ENCODE results near the gene NELFB.
"Not testable (repeated sequence)": the region's sequence is repeated elsewhere in the genome, so short reads cannot be mapped to it uniquely, and the experiment has no call there.

NELFB gene

GRCh38 chr9:137234055-137234697 is 21.0 kb upstream of the NELFB start:
- in situ Hi-C loops (cut with HindIII; ENCODE audit: low sequenced_read_pairs) = no loop called here

- in situ Hi-C loops (cut with HindIII; ENCODE audit: low sequenced_read_pairs) = no loop called here
Observed at GRCh38 chr9:137234758-137235423, 20.2 kb upstream of the NELFB start.

DNA sequence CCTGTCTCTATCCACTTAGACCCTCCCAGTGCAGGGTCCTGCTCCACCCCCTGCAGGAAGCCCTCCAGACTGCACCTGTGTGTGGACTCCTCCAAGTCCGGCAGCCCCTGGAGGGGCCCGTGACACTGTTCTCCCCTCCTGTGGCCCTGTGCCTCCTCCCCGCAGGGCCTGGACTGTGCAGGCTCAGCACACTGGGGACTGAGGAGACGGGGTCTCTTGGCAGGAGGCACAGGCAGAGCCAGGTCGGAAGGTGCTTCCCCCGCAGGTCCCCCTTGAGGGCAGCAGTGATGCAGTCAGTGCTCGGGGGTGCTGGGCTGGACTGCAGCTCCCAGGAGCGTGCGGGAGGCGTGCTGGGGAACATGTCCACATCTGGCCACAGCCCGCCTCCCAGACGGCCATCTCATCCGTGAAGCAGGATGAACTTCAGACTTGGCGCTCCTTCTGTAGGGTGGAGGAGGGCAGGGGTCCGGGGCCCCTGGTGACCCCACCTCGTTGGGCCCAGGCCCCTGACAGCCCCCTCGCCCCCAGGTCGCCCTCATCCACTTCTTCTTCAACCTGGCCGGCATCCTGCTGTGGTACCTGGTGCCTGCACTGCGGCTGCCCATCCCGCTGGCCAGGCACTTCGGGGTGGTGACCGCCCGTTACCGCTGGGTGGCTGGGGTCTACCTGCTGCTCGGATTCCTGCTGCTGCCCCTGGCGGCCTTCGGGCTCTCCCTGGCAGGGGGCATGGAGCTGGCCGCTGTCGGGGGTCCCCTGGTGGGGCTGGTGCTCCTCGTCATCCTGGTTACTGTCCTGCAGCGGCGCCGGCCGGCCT is 19.5 kb upstream of the NELFB start:
- in situ Hi-C loops (cut with HindIII; ENCODE audit: low sequenced_read_pairs) = no loop called here

DNA sequence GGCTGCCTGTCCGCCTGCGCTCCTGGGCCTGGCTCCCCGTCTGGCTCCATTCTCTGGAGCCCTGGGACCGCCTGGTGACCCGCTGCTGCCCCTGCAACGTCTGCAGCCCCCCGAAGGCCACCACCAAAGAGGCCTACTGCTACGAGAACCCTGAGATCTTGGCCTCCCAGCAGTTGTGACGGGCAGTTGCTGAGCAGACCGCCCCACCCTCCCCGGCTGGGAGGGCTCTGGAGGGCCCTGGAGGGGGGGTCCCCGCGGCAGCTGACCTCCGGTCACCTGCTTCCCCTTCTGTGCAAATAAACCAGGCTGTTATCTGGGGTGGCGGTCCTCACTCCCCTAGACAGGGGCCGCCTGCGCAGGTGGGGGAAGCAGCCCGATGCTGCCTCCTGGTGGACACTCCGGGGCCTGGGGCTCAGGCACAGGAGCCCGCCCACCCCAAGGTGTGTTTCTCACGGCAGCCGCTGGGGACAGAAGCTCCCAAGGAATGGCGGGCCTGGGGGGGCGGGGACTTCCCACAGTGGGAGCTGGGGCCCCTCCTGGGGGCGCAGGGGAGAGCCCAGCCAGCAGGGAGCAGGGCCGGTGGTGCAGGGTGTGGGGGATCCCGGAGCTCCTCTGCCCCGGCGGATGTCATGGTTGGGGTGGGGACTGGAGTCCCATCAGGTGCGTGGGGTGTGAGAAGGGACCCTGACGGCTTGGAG is 18.7 kb upstream of the NELFB start:
- in situ Hi-C loops (cut with HindIII; ENCODE audit: low sequenced_read_pairs) = no loop called here

GRCh38 chr9:137236936-137237421 is 18.1 kb upstream of the NELFB start:
- in situ Hi-C loops (cut with HindIII; ENCODE audit: low sequenced_read_pairs) = no loop called here

GRCh38 chr9:137237759-137238726 is 17.1 kb upstream of the NELFB start:
- in situ Hi-C loops (cut with HindIII; ENCODE audit: low sequenced_read_pairs) = no loop called here

- in situ Hi-C loops (cut with HindIII; ENCODE audit: low sequenced_read_pairs) = not testable (repeated sequence)
Observed at GRCh38 chr9:137239541-137240200, 15.5 kb upstream of the NELFB start.

DNA sequence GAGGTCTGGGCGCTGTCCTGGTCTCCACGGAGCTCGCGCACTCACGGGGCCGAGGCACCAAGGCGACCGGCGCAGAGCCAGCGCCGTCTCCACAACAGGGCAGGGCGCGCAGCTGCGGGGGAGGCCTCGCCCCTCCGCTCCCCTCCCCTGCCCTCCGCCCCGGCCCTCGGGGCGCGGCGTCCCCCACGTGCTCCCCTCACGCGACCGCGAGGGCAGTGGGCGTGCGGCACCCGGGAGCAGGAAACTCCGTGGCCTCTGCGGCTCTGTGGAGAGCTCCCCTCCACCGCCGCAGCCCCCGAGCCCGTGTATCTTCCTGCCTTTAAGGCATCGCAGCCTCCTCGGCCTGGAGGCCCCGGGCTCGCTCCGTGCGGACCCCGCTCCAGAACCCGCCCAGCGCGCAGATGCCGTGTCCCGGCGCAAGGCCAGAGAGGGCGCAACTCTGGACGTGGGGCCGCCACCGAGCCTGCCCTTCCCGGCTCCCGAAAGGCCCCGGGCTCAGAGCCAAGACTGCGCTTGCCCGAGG is 14.7 kb upstream of the NELFB start:
- in situ Hi-C loops (cut with HindIII; ENCODE audit: low sequenced_read_pairs) = no loop called here

DNA sequence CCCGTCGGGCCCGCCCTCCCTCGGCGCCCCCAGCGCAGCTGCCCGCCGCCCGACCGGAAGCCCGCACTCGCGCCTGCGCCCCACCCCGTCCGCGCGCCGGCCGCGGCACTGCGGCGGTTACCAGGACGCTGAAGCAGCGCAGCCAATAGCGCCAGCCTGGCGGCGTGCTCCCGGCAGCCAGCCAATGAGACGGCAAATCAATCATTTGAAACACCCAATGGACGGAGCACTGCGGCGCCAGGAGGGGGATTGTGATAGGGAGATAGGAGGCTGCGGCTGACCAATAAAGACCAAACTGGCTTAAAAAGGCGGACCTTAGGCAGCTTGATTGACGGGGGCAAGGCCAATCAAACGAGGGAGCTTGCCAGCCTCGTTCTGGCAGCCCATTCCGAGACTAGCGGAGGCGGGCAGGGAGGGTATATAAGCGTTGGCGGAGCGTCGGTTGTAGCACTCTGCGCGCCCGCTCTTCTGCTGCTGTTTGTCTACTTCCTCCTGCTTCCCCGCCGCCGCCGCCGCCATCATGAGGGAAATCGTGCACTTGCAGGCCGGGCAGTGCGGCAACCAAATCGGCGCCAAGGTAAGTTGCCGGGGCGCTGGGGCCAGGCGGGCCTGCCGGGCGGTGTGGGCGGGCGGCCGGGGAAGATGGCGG is 14.2 kb upstream of the NELFB start, which contains the start of gene TUBB4B:
Gene TUBB4B, plus strand, starts transcription at position 447 of the 649 bp plus-strand sequence. Its CDS starts 74 bp downstream, at position 521.
- in situ Hi-C loops (cut with HindIII; ENCODE audit: low sequenced_read_pairs) = no loop called here

DNA sequence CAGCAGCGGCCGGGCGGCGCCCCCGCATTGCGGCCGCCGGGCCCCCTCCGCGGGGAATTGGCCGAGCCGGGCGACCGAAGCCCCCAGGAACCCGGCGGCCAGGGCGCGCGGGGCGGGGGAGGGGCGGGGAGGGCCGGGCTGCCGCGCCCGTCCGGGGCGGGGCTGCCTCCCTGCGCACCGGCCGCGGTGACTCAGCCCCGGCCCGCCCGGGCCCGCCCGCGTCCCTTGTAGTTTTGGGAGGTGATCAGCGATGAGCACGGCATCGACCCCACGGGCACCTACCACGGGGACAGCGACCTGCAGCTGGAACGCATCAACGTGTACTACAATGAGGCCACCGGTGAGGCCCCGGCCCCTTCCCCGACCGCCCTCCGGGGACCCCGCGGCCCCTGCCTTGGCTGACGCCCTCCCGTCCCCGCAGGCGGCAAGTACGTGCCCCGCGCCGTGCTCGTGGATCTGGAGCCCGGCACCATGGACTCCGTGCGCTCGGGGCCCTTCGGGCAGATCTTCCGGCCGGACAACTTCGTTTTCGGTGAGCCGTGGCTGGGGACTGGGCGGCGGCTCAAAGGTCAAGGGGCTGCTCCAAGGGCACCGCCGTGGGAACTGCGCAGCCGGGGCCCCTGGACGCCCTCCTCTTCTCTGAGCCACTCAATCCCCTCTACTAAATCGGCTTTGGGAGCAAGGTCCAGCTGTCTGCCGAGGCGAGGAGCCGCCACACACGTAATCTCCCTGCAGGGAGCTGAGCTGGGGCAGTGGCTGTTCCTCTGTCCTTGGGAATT is 13.4 kb upstream of the NELFB start:
- in situ Hi-C loops (cut with HindIII; ENCODE audit: low sequenced_read_pairs) = no loop called here

DNA sequence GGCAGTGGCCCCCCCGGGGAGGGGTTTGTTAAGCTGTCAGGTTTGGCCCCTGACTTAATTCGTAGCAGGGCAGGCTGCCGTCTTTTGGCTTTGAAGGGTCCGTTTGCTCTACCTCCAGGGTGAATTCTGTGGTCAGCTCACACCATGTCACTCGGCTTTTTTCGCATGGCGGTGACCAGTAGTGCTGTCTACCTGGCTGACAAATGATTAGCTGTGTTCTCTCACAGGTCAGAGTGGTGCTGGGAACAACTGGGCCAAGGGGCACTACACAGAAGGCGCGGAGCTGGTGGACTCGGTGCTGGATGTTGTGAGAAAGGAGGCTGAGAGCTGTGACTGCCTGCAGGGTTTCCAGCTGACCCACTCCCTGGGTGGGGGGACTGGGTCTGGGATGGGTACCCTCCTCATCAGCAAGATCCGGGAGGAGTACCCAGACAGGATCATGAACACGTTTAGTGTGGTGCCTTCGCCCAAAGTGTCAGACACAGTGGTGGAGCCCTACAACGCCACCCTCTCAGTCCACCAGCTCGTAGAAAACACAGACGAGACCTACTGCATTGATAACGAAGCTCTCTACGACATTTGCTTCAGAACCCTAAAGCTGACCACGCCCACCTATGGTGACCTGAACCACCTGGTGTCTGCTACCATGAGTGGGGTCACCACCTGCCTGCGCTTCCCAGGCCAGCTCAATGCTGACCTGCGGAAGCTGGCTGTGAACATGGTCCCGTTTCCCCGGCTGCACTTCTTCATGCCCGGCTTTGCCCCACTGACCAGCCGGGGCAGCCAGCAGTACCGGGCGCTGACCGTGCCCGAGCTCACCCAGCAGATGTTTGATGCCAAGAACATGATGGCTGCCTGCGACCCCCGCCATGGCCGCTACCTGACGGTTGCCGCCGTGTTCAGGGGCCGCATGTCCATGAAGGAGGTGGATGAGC is 12.6 kb upstream of the NELFB start:
- in situ Hi-C loops (cut with HindIII; ENCODE audit: low sequenced_read_pairs) = no loop called here

DNA sequence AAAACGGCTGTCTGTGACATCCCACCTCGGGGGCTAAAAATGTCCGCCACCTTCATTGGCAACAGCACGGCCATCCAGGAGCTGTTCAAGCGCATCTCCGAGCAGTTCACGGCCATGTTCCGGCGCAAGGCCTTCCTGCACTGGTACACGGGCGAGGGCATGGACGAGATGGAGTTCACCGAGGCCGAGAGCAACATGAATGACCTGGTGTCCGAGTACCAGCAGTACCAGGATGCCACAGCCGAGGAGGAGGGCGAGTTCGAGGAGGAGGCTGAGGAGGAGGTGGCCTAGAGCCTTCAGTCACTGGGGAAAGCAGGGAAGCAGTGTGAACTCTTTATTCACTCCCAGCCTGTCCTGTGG is 11.9 kb upstream of the NELFB start:
- in situ Hi-C loops (cut with HindIII; ENCODE audit: low sequenced_read_pairs) = not testable (repeated sequence)

DNA sequence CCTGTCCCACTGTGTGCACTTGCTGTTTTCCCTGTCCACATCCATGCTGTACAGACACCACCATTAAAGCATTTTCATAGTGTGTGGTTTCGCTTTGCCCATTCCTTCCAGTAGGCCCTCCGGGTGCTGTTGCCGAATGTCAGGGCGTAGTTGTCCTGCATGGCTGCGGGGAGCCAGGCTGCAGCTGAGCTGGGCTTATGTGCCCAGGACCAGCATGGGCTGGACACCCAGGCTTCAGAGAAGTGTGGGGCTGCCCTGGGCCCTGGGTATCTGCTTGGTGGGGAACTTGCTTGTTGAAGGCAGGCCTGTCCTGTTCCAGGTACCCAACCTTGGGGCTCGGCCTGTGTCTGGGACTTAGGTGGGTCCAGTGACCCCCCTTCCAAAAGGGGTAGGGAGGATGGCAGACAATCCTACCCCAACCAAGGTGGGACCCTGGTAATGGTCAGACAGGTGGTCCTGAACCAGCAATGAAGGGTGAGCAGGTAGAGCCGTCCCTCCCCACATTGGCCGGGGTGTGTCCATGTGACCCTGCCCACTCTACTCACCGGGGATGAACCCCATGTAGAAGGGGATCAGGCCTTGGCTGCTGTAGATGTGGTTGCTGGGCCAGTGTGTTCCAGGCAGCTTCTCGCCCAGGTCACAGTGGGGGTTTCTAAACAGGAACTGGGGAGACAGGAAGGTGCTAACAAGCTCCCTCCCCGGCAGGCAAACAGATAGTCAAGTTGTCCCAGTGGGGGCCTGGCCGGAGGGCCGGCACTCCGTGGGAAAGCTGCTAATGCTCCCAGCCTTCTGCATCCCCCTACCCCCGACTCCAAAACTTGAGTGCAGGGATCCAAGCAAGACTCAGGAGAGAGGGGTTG is 11.3 kb upstream of the NELFB start:
- in situ Hi-C loops (cut with HindIII; ENCODE audit: low sequenced_read_pairs) = no loop called here

- in situ Hi-C loops (cut with HindIII; ENCODE audit: low sequenced_read_pairs) = no loop called here
Observed at GRCh38 chr9:137244486-137245449, 10.4 kb upstream of the NELFB start.
